Thoracic aorta (tissue), 2 donors: ENCODE measurements around the gene PPY. TPM values are rescaled to one million over a fixed set of nuclear protein-coding genes. Genes with fewer than 3 reads are reported as not detected.
A peak's percentile ranks its signal among the peaks of the same experiment; 100 is the strongest.
"Not testable (repeated sequence)": the region's sequence is repeated elsewhere in the genome, so short reads cannot be mapped to it uniquely, and the experiment has no call there.

Experiments used
- ATAC-seq: fragments of 150-250 bp; one replicate; pipeline ENCODE4 v1.8.0; 2017; ENCODE audit warnings: low read depth; ENCODE audit not compliant: insufficient number of reproducible peaks, low FRiP score
- DNase-seq: peaks from one replicate; pipeline ENCODE4 v3.0.0-alpha.2; 2020; ENCODE audit warnings: low spot score
- H3K27ac ChIP-seq, 2 donors: fragments of 200-600 bp; sonication (generic); 1 replicate in 1 of 2; 2 replicates in 1 of 2; pipeline ENCODE4 v1.5.1; 2016; ENCODE audit warnings: mild to moderate bottlenecking in 2 of 2, moderate library complexity in 2 of 2
- H3K27me3 ChIP-seq: fragments of 200-600 bp; sonication (generic); replicated peaks from 2 replicates; pipeline ENCODE4 v1.6.0; 2016; ENCODE audit warnings: mild to moderate bottlenecking; ENCODE audit not compliant: insufficient read depth
- H3K36me3 ChIP-seq: fragments of 200-600 bp; sonication (generic); one replicate; pipeline ENCODE4 v1.5.1; 2016
- H3K4me1 ChIP-seq, 2 donors: fragments of 200-600 bp; sonication (generic); 1 replicate in 1 of 2; 2 replicates in 1 of 2; pipeline versions ENCODE4 v1.5.1 to v1.6.0; 2016; ENCODE audit warnings: low read depth in 2 of 2, mild to moderate bottlenecking in 1 of 2; ENCODE audit not compliant: control insufficient read depth in 1 of 2
- H3K4me3 ChIP-seq: fragments of 200-600 bp; sonication (generic); 2 replicates; pipeline ENCODE4 v1.5.1; 2016; ENCODE audit warnings: mild to moderate bottlenecking
- H3K9me3 ChIP-seq: fragments of 200-600 bp; sonication (generic); 2 replicates; pipeline ENCODE4 v1.5.1; 2016
- CTCF ChIP-seq: fragments of 200-600 bp; sonication (generic); IDR thresholded peaks from one replicate; pipeline ENCODE4 v1.5.1; 2019; ENCODE audit warnings: antibody characterized with exemption
- total RNA-seq, 2 donors: library from RNA; depleted of rRNA; stranded (reverse); fragments of >200 nt; gene quantifications; one replicate each; pipeline versions ENCODE4 v1.1.0 to v1.2.3, GENCODE V29; 2016

The PPY gene
- total RNA-seq, 2 donors from 2014 or later: not detected

- H3K4me1 ChIP-seq: peaks cover 10 to 11% of the 10 kb centered on the region in 2 donors
- H3K27me3 ChIP-seq: no peaks in the 10 kb centered on the region
- no peaks in the 10 kb centered on the region for H3K36me3 ChIP-seq
- no peak overlapping the region for H3K4me3 ChIP-seq
- DNase-seq (no peak), ATAC-seq (no peak)
- no peaks in the 10 kb centered on the region for H3K9me3 ChIP-seq
- no peak overlapping the region for H3K27ac ChIP-seq
- no peak for TF ChIP-seq CTCF
Measured at GRCh38 chr17:43928609-43929008, 13.7 kb downstream of the PPY start.

- H3K9me3 ChIP-seq, DNase-seq, H3K27me3 ChIP-seq, H3K36me3 ChIP-seq, H3K27ac ChIP-seq, ATAC-seq: not testable (repeated sequence)
- Histone ChIP-seq H3K4me1 (peaks cover 10 to 11% of the 10 kb centered on the region in 2 donors), H3K4me3 (peak overlapping the region; percentile 55)
Measured at GRCh38 chr17:43927929-43928328, 14.3 kb downstream of the PPY start.

DNA sequence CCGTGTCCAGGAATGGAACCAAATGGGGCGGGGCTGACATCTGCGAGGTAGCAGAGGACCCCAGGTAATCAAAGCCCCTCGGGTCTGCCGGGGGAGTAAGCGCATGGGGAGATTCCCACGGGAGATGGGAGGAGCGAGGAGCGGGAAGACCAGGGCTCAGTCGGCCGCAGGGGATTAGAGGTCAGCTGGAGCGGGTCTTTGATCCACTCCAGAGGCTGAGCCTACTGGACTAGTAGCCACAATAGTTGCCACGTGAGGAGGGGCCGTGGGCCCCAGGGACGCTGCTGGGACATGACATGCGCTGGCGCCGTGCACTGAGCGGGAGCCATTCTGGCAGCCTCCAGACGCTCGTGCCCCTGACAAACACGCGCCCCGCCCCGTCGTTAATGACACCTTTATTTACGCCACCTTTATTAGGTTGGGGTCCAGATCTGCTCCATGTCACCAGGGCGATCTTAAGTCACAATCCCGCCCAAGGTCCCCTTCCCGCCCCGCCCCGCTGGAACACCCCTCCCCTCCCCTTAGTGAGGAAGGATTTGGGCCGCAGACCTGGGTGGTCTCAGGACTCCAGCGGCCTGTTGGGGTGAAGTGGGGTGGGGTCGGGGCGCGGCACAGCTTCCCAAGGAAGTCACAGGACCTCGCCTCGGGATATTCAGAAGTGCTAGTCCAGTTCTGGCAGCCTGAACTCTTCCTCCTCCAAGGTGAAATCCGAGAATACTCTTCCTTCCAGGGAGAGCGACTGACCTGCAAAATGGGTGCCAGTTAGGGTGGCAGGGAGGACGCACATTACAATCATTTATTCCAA, 15.0 kb downstream of the PPY start:
- DNase-seq (no peak), ATAC-seq (no peak)
- no peaks in the 10 kb centered on the region for H3K36me3 ChIP-seq
- H3K4me1 ChIP-seq: peaks cover 10 to 11% of the 10 kb centered on the region in 2 donors
- no peaks in the 10 kb centered on the region for H3K27me3 ChIP-seq
- H3K27ac ChIP-seq: no peak overlapping the region
- H3K9me3 ChIP-seq: no peaks in the 10 kb centered on the region
- no peak for TF ChIP-seq CTCF
- H3K4me3 ChIP-seq: peak overlapping the region; percentile 55

DNA sequence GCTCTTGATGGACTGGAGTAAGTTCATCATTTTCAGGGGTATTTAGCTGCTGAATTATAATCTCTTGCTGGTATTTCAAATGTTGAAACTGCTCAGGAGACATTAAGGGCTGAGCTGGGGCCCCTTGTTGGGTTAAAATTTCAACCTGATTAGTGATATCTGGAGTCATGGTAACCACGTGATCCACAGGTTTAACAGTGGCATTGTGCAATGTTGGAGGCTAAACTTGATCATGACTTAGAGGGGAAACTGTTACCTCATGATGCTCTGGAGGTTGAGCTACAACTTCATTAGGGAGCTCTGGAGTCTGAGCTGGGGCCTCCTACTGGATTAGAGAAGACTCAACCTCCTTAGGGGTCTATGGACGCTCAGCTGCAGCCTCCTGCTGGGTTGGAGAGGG, 17.7 kb downstream of the PPY start:
- ATAC-seq: no peak
- Histone ChIP-seq H3K4me3 (no peak overlapping the region), H3K4me1 (peaks cover 10 to 11% of the 10 kb centered on the region in 2 donors), H3K27me3 (no peaks in the 10 kb centered on the region), H3K9me3 (no peaks in the 10 kb centered on the region), H3K36me3 (no peaks in the 10 kb centered on the region), H3K27ac (no peak overlapping the region)
- no peak for TF ChIP-seq CTCF
- DNase-seq: no peak

DNA sequence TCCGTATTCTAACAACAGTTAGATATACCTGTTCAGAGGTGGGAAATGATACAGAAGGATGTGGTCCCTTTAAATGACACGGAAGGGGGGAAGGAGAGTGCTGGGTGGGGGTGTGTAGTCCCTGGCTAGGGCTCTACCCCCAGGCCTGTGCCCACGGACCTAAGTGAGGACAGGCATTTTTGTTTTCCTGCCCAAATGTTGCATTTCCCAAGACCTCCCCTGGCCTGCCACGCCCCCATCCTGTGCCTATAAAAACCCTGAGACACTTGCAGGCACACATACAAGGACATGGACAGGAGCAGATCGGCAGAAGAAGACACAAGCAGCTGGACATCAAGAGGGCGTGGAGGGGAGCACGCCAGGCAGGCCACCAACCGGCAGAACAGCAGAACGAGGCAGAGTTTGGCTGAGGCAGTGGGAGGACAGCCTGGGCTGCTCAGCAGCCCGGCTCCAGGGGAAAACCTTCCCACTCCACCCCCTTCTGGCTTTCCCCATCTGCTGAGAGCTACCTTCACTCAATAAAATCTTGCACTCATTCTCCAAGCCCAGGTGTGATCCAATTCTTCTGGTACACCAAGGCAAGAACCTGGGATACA, 21.7 kb downstream of the PPY start:
- no peak overlapping the region for H3K27ac ChIP-seq
- no peak for DNase-seq

More for the DNA sequence above, 21.7 kb downstream of the PPY start:
- no peaks in the 10 kb centered on the region for H3K9me3 ChIP-seq
- H3K36me3 ChIP-seq: no peaks in the 10 kb centered on the region
- peaks cover 6% of the 10 kb centered on the region in 2 donors for H3K4me1 ChIP-seq
- H3K27me3 ChIP-seq: no peaks in the 10 kb centered on the region
- ATAC-seq: no peak
- no peak for TF ChIP-seq CTCF
- no peak overlapping the region for H3K4me3 ChIP-seq
